Psoas muscle (tissue), 8 donors: ENCODE data around the gene KLHL3. TPM values are rescaled to one million over a fixed set of nuclear protein-coding genes. Genes with fewer than 3 reads are reported as not detected.

Experiments used
- ATAC-seq, 4 donors: fragments of 200-7000 bp; cut with Tn5 transposase; one replicate each; pipeline ENCODE4 v1.9.1; 2020; ENCODE audit warnings: moderate library complexity in 3 of 4, mild to moderate bottlenecking in 2 of 4
- DNase-seq, 2 donors: peaks; one replicate each; pipeline ENCODE4 v3.0.0-alpha.2; 2020
- H3K27ac ChIP-seq: fragments of 200-600 bp; one replicate; pipeline ENCODE4 v1.8.0; 2022
- H3K27me3 ChIP-seq, 3 donors: fragments of 200-600 bp in 1 of 3; one replicate each; pipeline versions ENCODE4 v1.6.1 to v1.8.0; 2013 to 2022; ENCODE audit warnings: low read length in 2 of 3, mild to moderate bottlenecking in 2 of 3, moderate library complexity in 1 of 3; ENCODE audit not compliant: insufficient read depth in 3 of 3
- H3K36me3 ChIP-seq, 2 donors: fragments of 200-600 bp in 1 of 2; one replicate each; pipeline versions ENCODE4 v1.6.1 to v1.8.0; 2013 to 2022; ENCODE audit warnings: low read depth in 1 of 2, mild to moderate bottlenecking in 1 of 2, moderate library complexity in 1 of 2; ENCODE audit not compliant: insufficient read depth in 1 of 2
- H3K4me1 ChIP-seq: fragments of 200-600 bp; one replicate; pipeline ENCODE4 v1.8.0; 2022
- H3K4me3 ChIP-seq: fragments of 200-600 bp; one replicate; pipeline ENCODE4 v1.8.0; 2022; ENCODE audit warnings: mild to moderate bottlenecking
- H3K9me3 ChIP-seq: fragments of 200-600 bp; one replicate; pipeline ENCODE4 v1.8.0; 2022
- CTCF ChIP-seq: fragments of 200-600 bp; IDR thresholded peaks from one replicate; pipeline ENCODE4 v1.8.0; 2022; ENCODE audit warnings: antibody characterized with exemption
- WGBS, 3 donors: extraction: QIAGEN DNeasy Blood & Tissue Kit; methylation state at CpG; one replicate each; pipeline versions ENCODE4 v1.1.6 to v1.1.7; 2013; 5-methylcytosine and 5-hydroxymethylcytosine counted together
- intact Hi-C, 2 donors: fragments of 100-400 bp; cut with DNase I; formaldehyde crosslinking; loops; one replicate each; pipeline versions ENCODE4 v1.11.0 to v1.14.2; 2022
- polyA plus RNA-seq, 3 donors: library from polyadenylated mRNA; stranded (reverse); fragments of 200-250 nt; gene quantifications; one replicate each; pipeline ENCODE4 v1.2.3, GENCODE V29; 2013
- total RNA-seq, 4 donors: library from RNA; stranded (reverse); fragmentation: NEBNext Ultra II Directional in 2 of 4; extraction: Animal tissue kit (Norgen Biotek cat#: 25700) in 2 of 4; gene quantifications; one replicate each; pipeline versions ENCODE4 v1.2.1 to v1.2.4, GENCODE V29; 2021 to 2023
- donor health status: healthy with polysubstance abuse.
- donor health status: DM: no; HTN: no; CAD: no; lungs with moderate emphysema.
- donor health status: Bipolar disorder and iron deficiency.
- donor health status: healthy.
- donor health status: DM: yes; HTN: yes; CAD: no.
- donor health status: DM: no; HTN: no; CAD: no.
- donor health status: DM: no; HTN: no; CAD: no.
- donor health status: DM: yes; HTN: yes; CAD: no.

The KLHL3 gene
- total and polyA plus RNA-seq, 7 donors, result 0.69 to 4.3 (median 1.9) TPM

GRCh38 chr5:137617528-137618205 is 118.2 kb downstream of the KLHL3 start:
- H3K36me3 ChIP-seq, result no peaks in the 10 kb centered on the region
- TF ChIP-seq CTCF, result no peak
- ATAC-seq (no peak), DNase-seq (no peak)
- intact Hi-C loops, result no loop called here
- H3K4me3 ChIP-seq, result no peak overlapping the region
- H3K27me3 ChIP-seq, result no peaks in the 10 kb centered on the region
- peaks cover 19% of the 10 kb centered on the region for H3K4me1 ChIP-seq
- no peaks in the 10 kb centered on the region for H3K9me3 ChIP-seq
- WGBS, 3 donors, result 94 to 98% (median 94%) methylated on average over 7 of the region's 7 CpGs
- no peak overlapping the region for H3K27ac ChIP-seq

- intact Hi-C loops, result no loop called here
- TF ChIP-seq CTCF, result no peak
- H3K4me1 ChIP-seq, result peaks cover 5% of the 10 kb centered on the region
- 78 to 87% (median 80%) methylated on average over 5 of the region's 5 CpGs for WGBS, 3 donors
- H3K9me3 ChIP-seq, result no peaks in the 10 kb centered on the region
- no peak overlapping the region for H3K27ac ChIP-seq
- H3K36me3 ChIP-seq, result no peaks in the 10 kb centered on the region
- H3K4me3 ChIP-seq, result no peak overlapping the region
- DNase-seq (no peak), ATAC-seq (no peak)
- no peaks in the 10 kb centered on the region for H3K27me3 ChIP-seq
Observed at GRCh38 chr5:137616046-137616445, 119.8 kb downstream of the KLHL3 start.

GRCh38 chr5:137615171-137615775 is 120.6 kb downstream of the KLHL3 start:
- no peak overlapping the region for H3K27ac ChIP-seq
- no peaks in the 10 kb centered on the region for H3K27me3 ChIP-seq
- no peaks in the 10 kb centered on the region for H3K36me3 ChIP-seq
- H3K4me1 ChIP-seq, result peaks cover 4% of the 10 kb centered on the region
- DNase-seq (no peak), ATAC-seq (no peak)
- H3K9me3 ChIP-seq, result no peaks in the 10 kb centered on the region
- intact Hi-C loops, result no loop called here
- TF ChIP-seq CTCF, result no peak
- WGBS, 3 donors, result 80 to 85% (median 84%) methylated on average over 5 of the region's 5 CpGs
- no peak overlapping the region for H3K4me3 ChIP-seq

GRCh38 chr5:137613554-137614265 is 122.2 kb downstream of the KLHL3 start:
- Histone ChIP-seq H3K27ac (no peak overlapping the region), H3K27me3 (no peaks in the 10 kb centered on the region), H3K36me3 (no peaks in the 10 kb centered on the region), H3K9me3 (no peaks in the 10 kb centered on the region), H3K4me3 (no peak overlapping the region), H3K4me1 (no peaks in the 10 kb centered on the region)
- WGBS, 3 donors, result 79 to 82% (median 82%) methylated on average over 7 of the region's 7 CpGs
- ATAC-seq (peak in 3 of 4 donors; percentile 15 to 44 (median 22)), DNase-seq (no peak)
- intact Hi-C loops, result no loop called here
- no peak for TF ChIP-seq CTCF
